PC-9 (cell line): ENCODE results near the gene TNNI3K. TPM values are rescaled to one million over a fixed set of nuclear protein-coding genes. Genes with fewer than 3 reads are reported as not detected.

Source experiments
- BruUV-seq: library from RNA; stranded (reverse); fragments of 400-500 nt; replicated peaks from 2 replicates; lab custom pipeline; 2021; lab: Mats Ljungman, UMichigan
- CTCF ChIA-PET: fragments of 300-600 bp; sonication (Branson Sonifier 250); formaldehyde crosslinking; loops from one replicate; lab custom pipeline; 2022; ENCODE audit warnings: antibody characterized with exemption; lab: Charles Lee
- POLR2A ChIA-PET: fragments of 300-600 bp; sonication (Branson Sonifier 250); formaldehyde crosslinking; loops from one replicate; lab custom pipeline; 2022; ENCODE audit warnings: antibody characterized with exemption; ENCODE audit not compliant: unreplicated experiment; lab: Charles Lee
- DNase-seq, 2 experiments: peaks; one replicate each; pipeline versions ENCODE4 v3.0.0 to v3.0.0-alpha.2; 2015 to 2022; ENCODE audit warnings: mixed read lengths in 1 of 2
- H2AFZ ChIP-seq: fragments of 200-600 bp; sonication (generic); 2 replicates; pipeline ENCODE4 v1.8.1; 2017; ENCODE audit warnings: antibody characterized with exemption
- H3F3A ChIP-seq: fragments of 200-600 bp; sonication (generic); 2 replicates; pipeline ENCODE4 v1.8.1; 2017; ENCODE audit warnings: antibody characterized with exemption, mild to moderate bottlenecking, low read depth; ENCODE audit not compliant: insufficient read depth
- H3K27ac ChIP-seq: fragments of 200-600 bp; sonication (generic); 2 replicates; pipeline ENCODE4 v1.6.1; 2016; ENCODE audit warnings: mixed run types
- H3K27me3 ChIP-seq: fragments of 200-600 bp; sonication (generic); 2 replicates; pipeline ENCODE4 v1.6.1; 2016; ENCODE audit warnings: low read depth, mixed run types; ENCODE audit not compliant: insufficient read depth
- H3K36me3 ChIP-seq: fragments of 200-600 bp; sonication (generic); 2 replicates; pipeline ENCODE4 v1.6.1; 2016; ENCODE audit warnings: low read depth, mixed run types
- H3K4me1 ChIP-seq: fragments of 200-600 bp; sonication (generic); replicated peaks from 2 replicates; pipeline ENCODE4 v1.6.1; 2016; ENCODE audit warnings: mixed run types; ENCODE audit not compliant: insufficient read depth
- H3K4me2 ChIP-seq: fragments of 200-600 bp; sonication (generic); 2 replicates; pipeline ENCODE4 v1.6.1; 2017; ENCODE audit warnings: mixed run types
- H3K4me3 ChIP-seq: fragments of 200-600 bp; sonication (generic); 2 replicates; pipeline ENCODE4 v1.6.1; 2016; ENCODE audit warnings: mixed run types
- H3K79me2 ChIP-seq: fragments of 200-600 bp; sonication (generic); 2 replicates; pipeline ENCODE4 v1.6.1; 2017; ENCODE audit warnings: low read depth, mixed run types
- H3K9me2 ChIP-seq: fragments of 200-600 bp; sonication (generic); 2 replicates; pipeline ENCODE4 v1.8.1; 2017; ENCODE audit warnings: mild to moderate bottlenecking; ENCODE audit not compliant: insufficient read depth
- H3K9me3 ChIP-seq: fragments of 200-600 bp; sonication (generic); 2 replicates; pipeline ENCODE4 v1.8.1; 2016; ENCODE audit warnings: low read depth; ENCODE audit not compliant: insufficient read depth
- H4K20me1 ChIP-seq: fragments of 200-600 bp; sonication (generic); 2 replicates; pipeline ENCODE4 v1.8.1; 2017; ENCODE audit not compliant: insufficient read depth
- EZH2 ChIP-seq: fragments of 200-600 bp; sonication (generic); IDR thresholded peaks from 2 replicates; pipeline ENCODE4 v1.8.0; 2017; ENCODE audit warnings: antibody characterized with exemption, low read depth
- intact Hi-C: fragments of 100-400 bp; cut with micrococcal nuclease; formaldehyde crosslinking; loops from one replicate; pipeline ENCODE4 v1.10.0; 2022; ENCODE audit not compliant: unreplicated experiment
- total RNA-seq: library from RNA; stranded (reverse); gene quantifications from 2 replicates; pipeline ENCODE4 v1.2.3, GENCODE V29; 2021
- TF ChIP-seq, protein P1 (sequence below): fragments of 200-600 bp; sonication (generic); conservative IDR thresholded peaks from 2 replicates; pipeline ENCODE4 v1.6.1; 2017; ENCODE audit warnings: mixed run types, antibody characterized with exemption, mild to moderate bottlenecking, moderate library complexity

Gene TNNI3K
- total RNA-seq, 1 experiment from 2014 or later, result 1.4 TPM

DNA sequence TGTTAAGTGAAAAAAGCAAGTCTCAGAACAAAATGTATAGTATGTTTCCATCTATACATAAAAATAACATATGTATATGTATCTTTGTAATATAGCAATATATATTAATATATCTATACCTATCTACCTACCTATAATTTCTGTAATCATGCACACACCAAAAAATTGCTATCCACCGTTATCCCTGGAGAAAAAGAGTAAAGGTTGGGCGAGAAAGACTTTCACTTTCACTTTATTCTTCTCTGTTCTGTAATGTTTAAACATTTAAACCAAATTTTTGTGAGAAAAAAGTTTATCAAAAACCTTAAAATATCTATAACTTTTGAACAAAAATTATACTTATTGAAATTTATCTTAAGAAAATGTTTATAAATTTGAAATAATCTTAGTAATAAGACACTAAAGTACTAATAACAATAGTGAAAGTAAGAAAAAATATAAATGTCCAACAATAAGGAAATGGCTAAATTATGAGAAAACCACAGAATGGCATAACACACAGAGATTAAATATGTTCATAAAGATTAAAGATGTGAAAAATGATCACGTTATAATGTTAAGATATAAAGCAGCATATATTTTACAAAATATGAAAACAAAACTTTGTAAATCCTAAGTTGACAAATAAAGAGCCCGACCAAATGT, 351.2 kb downstream of the TNNI3K start:
- no peak for TF ChIP-seq EZH2
- no peaks in the 10 kb centered on the region for H3K79me2 ChIP-seq
- ChIA-PET CTCF (no interaction called here), POLR2A (no interaction called here)
- no peaks in the 10 kb centered on the region for H3K36me3 ChIP-seq
- H3K9me3 ChIP-seq, result no peaks in the 10 kb centered on the region
- no peaks in the 10 kb centered on the region for H3K27me3 ChIP-seq
- no peaks in the 10 kb centered on the region for H3K9me2 ChIP-seq
- no peaks in the 10 kb centered on the region for H4K20me1 ChIP-seq
- intact Hi-C loops, result no loop called here
- H3K4me2 ChIP-seq, result peak overlapping the region; percentile 67
- H2AFZ ChIP-seq, result peak overlapping the region; percentile 69; the same call in 1 of the 2 replicates
- no TSS peak for BruUV-seq
- no peaks in the 10 kb centered on the region for H3F3A ChIP-seq
- DNase-seq, result no peak
- H3K4me1 ChIP-seq, result no peaks in the 10 kb centered on the region; the same call in 1 of the 2 replicates
- H3K4me3 ChIP-seq, result no peak overlapping the region; the same call in 1 of the 2 replicates
- H3K27ac ChIP-seq, result no peak overlapping the region

GRCh38 chr1:74587888-74588287, 352.7 kb downstream of the TNNI3K start:
- POLR2A ChIA-PET, result no interaction called here
- TF ChIP-seq, protein P1, sequence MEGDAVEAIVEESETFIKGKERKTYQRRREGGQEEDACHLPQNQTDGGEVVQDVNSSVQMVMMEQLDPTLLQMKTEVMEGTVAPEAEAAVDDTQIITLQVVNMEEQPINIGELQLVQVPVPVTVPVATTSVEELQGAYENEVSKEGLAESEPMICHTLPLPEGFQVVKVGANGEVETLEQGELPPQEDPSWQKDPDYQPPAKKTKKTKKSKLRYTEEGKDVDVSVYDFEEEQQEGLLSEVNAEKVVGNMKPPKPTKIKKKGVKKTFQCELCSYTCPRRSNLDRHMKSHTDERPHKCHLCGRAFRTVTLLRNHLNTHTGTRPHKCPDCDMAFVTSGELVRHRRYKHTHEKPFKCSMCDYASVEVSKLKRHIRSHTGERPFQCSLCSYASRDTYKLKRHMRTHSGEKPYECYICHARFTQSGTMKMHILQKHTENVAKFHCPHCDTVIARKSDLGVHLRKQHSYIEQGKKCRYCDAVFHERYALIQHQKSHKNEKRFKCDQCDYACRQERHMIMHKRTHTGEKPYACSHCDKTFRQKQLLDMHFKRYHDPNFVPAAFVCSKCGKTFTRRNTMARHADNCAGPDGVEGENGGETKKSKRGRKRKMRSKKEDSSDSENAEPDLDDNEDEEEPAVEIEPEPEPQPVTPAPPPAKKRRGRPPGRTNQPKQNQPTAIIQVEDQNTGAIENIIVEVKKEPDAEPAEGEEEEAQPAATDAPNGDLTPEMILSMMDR, result no peak
- no peak for TF ChIP-seq EZH2
- intact Hi-C loops, result no loop called here
- no peak overlapping the region for H2AFZ ChIP-seq
- no peak overlapping the region for H3K4me2 ChIP-seq
- no peaks in the 10 kb centered on the region; the same call in 1 of the 2 replicates for H3K4me1 ChIP-seq
- H3K4me3 ChIP-seq, result no peak overlapping the region
- DNase-seq, result no peak
- no peaks in the 10 kb centered on the region for H4K20me1 ChIP-seq
- H3K9me2 ChIP-seq, result no peaks in the 10 kb centered on the region
- no peaks in the 10 kb centered on the region for H3K27me3 ChIP-seq
- no peaks in the 10 kb centered on the region for H3K36me3 ChIP-seq
- H3F3A ChIP-seq, result no peaks in the 10 kb centered on the region
- CTCF ChIA-PET, result no interaction called here
- H3K9me3 ChIP-seq, result no peaks in the 10 kb centered on the region
- no peak overlapping the region for H3K27ac ChIP-seq
- no peaks in the 10 kb centered on the region for H3K79me2 ChIP-seq
- BruUV-seq, result no TSS peak

GRCh38 chr1:74590288-74590687, 355.1 kb downstream of the TNNI3K start:
- BruUV-seq, result no TSS peak
- Histone ChIP-seq H3K4me3 (no peak overlapping the region), H3K4me1 (no peaks in the 10 kb centered on the region; the same call in 1 of the 2 replicates), H4K20me1 (no peaks in the 10 kb centered on the region), H2AFZ (no peak overlapping the region), H3K27me3 (no peaks in the 10 kb centered on the region), H3F3A (no peaks in the 10 kb centered on the region), H3K9me2 (no peaks in the 10 kb centered on the region), H3K9me3 (no peaks in the 10 kb centered on the region), H3K4me2 (no peak overlapping the region), H3K36me3 (no peaks in the 10 kb centered on the region), H3K27ac (no peak overlapping the region), H3K79me2 (no peaks in the 10 kb centered on the region)
- TF ChIP-seq, protein P1, result no peak
- TF ChIP-seq EZH2, result no peak
- ChIA-PET CTCF (no interaction called here), POLR2A (no interaction called here)
- intact Hi-C loops, result no loop called here
- DNase-seq, result no peak
